ENCODE measurements around the gene GRIN3B.

Gene GRIN3B

GRCh38 chr19:1000591-1001537, 645 bp downstream of the GRIN3B start:
- H4K8ac ChIP-seq (ENCODE audit: low read depth, low read length): no peak overlapping the region
- no peak overlapping the region for H2AK5ac ChIP-seq (ENCODE audit: low read length)
- no peak overlapping the region for H2BK5ac ChIP-seq (ENCODE audit: low read depth, low read length, poor library complexity)
- no peak overlapping the region for H3K4ac ChIP-seq (ENCODE audit: low read depth, low read length)
- no peak overlapping the region for H2AFZ ChIP-seq (ENCODE audit: insufficient read depth, low read length, poor library complexity)
- H3K27me3 ChIP-seq (ENCODE audit: insufficient read depth, low read length): peaks cover 13% of the 10 kb centered on the region
- H3K4me2 ChIP-seq (ENCODE audit: low read length): peak overlapping the region; percentile 77
- no peak overlapping the region for H3K23ac ChIP-seq (ENCODE audit: low read length)
- peaks cover 3% of the 10 kb centered on the region for H3K9me3 ChIP-seq (ENCODE audit: insufficient read depth, low read depth, low read length)
- no peak overlapping the region for H3K18ac ChIP-seq (ENCODE audit: low read length)
- no CpG with 5 or more reads among the region's 73 CpGs for WGBS (ENCODE audit: extremely low coverage, insufficient coverage, insufficient read length)
- H3K27ac ChIP-seq (ENCODE audit: low read depth, low read length): no peak overlapping the region
- H3K4me1 ChIP-seq (ENCODE audit: control insufficient read depth in 1 of 2, insufficient read depth in 2 of 2, low read length in 2 of 2): peaks cover 7 to 8% of the 10 kb centered on the region in 2 experiments
- no peak for DNase-seq
- H4K12ac ChIP-seq (ENCODE audit: low read depth, low read length): no peak overlapping the region
- no peak overlapping the region for H2BK12ac ChIP-seq (ENCODE audit: low read length)
- no peak overlapping the region for H3K9ac ChIP-seq (ENCODE audit: low read length)
- H2BK120ac ChIP-seq (ENCODE audit: insufficient read depth, low read length, poor library complexity): no peak overlapping the region
- H3K36me3 ChIP-seq (ENCODE audit: control insufficient read depth in 1 of 2, insufficient read depth in 2 of 2, low read length in 2 of 2): no peaks in the 10 kb centered on the region
- H3K79me2 ChIP-seq (ENCODE audit: control insufficient read depth, insufficient read depth, low read length, poor library complexity): no peaks in the 10 kb centered on the region
- H3K79me1 ChIP-seq (ENCODE audit: low read length): peaks cover 2% of the 10 kb centered on the region
- H3K14ac ChIP-seq (ENCODE audit: low read length): no peak overlapping the region
- peak overlapping the region; percentile 61 for H3K4me3 ChIP-seq (ENCODE audit: low read depth, low read length)
- peak overlapping the region; percentile 2 for H4K91ac ChIP-seq (ENCODE audit: low read depth, low read length)

- Histone ChIP-seq H3K4me2 (ENCODE audit: low read length) (no peak overlapping the region), H3K4ac (ENCODE audit: low read depth, low read length) (no peak overlapping the region), H3K9me3 (ENCODE audit: insufficient read depth, low read depth, low read length) (peaks cover 3% of the 10 kb centered on the region), H2AFZ (ENCODE audit: insufficient read depth, low read length, poor library complexity) (no peak overlapping the region), H4K12ac (ENCODE audit: low read depth, low read length) (no peak overlapping the region), H3K14ac (ENCODE audit: low read length) (no peak overlapping the region), H3K18ac (ENCODE audit: low read length) (no peak overlapping the region), H3K27ac (ENCODE audit: low read depth, low read length) (no peak overlapping the region), H2BK5ac (ENCODE audit: low read depth, low read length, poor library complexity) (no peak overlapping the region), H2BK12ac (ENCODE audit: low read length) (no peak overlapping the region), H4K8ac (ENCODE audit: low read depth, low read length) (no peak overlapping the region), H3K79me1 (ENCODE audit: low read length) (peaks cover 2% of the 10 kb centered on the region), H3K9ac (ENCODE audit: low read length) (no peak overlapping the region), H2BK120ac (ENCODE audit: insufficient read depth, low read length, poor library complexity) (no peak overlapping the region), H3K36me3 (ENCODE audit: control insufficient read depth in 1 of 2, insufficient read depth in 2 of 2, low read length in 2 of 2) (no peaks in the 10 kb centered on the region), H3K4me3 (ENCODE audit: low read depth, low read length) (no peak overlapping the region), H4K91ac (ENCODE audit: low read depth, low read length) (no peak overlapping the region), H3K79me2 (ENCODE audit: control insufficient read depth, insufficient read depth, low read length, poor library complexity) (no peaks in the 10 kb centered on the region), H3K4me1 (ENCODE audit: control insufficient read depth in 1 of 2, insufficient read depth in 2 of 2, low read length in 2 of 2) (no peaks in the 10 kb centered on the region), H3K27me3 (ENCODE audit: insufficient read depth, low read length) (peaks cover 13% of the 10 kb centered on the region), H2AK5ac (ENCODE audit: low read length) (no peak overlapping the region), H3K23ac (ENCODE audit: low read length) (no peak overlapping the region)
- DNase-seq: peak in 1 of 2 donors; percentile 70
- WGBS (ENCODE audit: extremely low coverage, insufficient coverage, insufficient read length): no CpG with 5 or more reads among the region's 20 CpGs
These were observed 1.4 kb downstream of the GRIN3B start for GRCh38 chr19:1001538-1002166.

GRCh38 chr19:1002600-1002999, 2.4 kb downstream of the GRIN3B start:
- no peak overlapping the region for H4K91ac ChIP-seq (ENCODE audit: low read depth, low read length)
- no peak overlapping the region for H2BK12ac ChIP-seq (ENCODE audit: low read length)
- no peak overlapping the region for H3K9ac ChIP-seq (ENCODE audit: low read length)
- H3K27me3 ChIP-seq (ENCODE audit: insufficient read depth, low read length): peaks cover 13% of the 10 kb centered on the region
- no peak overlapping the region for H2AK5ac ChIP-seq (ENCODE audit: low read length)
- no peak overlapping the region for H4K8ac ChIP-seq (ENCODE audit: low read depth, low read length)
- H3K9me3 ChIP-seq (ENCODE audit: insufficient read depth, low read depth, low read length): peaks cover 3% of the 10 kb centered on the region
- no peaks in the 10 kb centered on the region for H3K4me1 ChIP-seq (ENCODE audit: control insufficient read depth in 1 of 2, insufficient read depth in 2 of 2, low read length in 2 of 2)
- H2AFZ ChIP-seq (ENCODE audit: insufficient read depth, low read length, poor library complexity): no peak overlapping the region
- no peak for DNase-seq
- H3K18ac ChIP-seq (ENCODE audit: low read length): no peak overlapping the region
- H3K79me1 ChIP-seq (ENCODE audit: low read length): peaks cover 2% of the 10 kb centered on the region
- H3K23ac ChIP-seq (ENCODE audit: low read length): no peak overlapping the region
- H3K14ac ChIP-seq (ENCODE audit: low read length): no peak overlapping the region
- no peak overlapping the region for H3K4ac ChIP-seq (ENCODE audit: low read depth, low read length)
- H2BK5ac ChIP-seq (ENCODE audit: low read depth, low read length, poor library complexity): no peak overlapping the region
- H3K4me2 ChIP-seq (ENCODE audit: low read length): no peak overlapping the region
- H2BK120ac ChIP-seq (ENCODE audit: insufficient read depth, low read length, poor library complexity): no peak overlapping the region
- no peaks in the 10 kb centered on the region for H3K79me2 ChIP-seq (ENCODE audit: control insufficient read depth, insufficient read depth, low read length, poor library complexity)
- H3K4me3 ChIP-seq (ENCODE audit: low read depth, low read length): no peak overlapping the region
- H3K36me3 ChIP-seq (ENCODE audit: control insufficient read depth in 1 of 2, insufficient read depth in 2 of 2, low read length in 2 of 2): peaks cover 0 to 2% of the 10 kb centered on the region in 2 experiments
- WGBS (ENCODE audit: extremely low coverage, insufficient coverage, insufficient read length): no CpG with 5 or more reads among the region's 4 CpGs
- no peak overlapping the region for H3K27ac ChIP-seq (ENCODE audit: low read depth, low read length)
- H4K12ac ChIP-seq (ENCODE audit: low read depth, low read length): no peak overlapping the region

GRCh38 chr19:1003283-1003682, 3.1 kb downstream of the GRIN3B start:
- Histone ChIP-seq H3K27ac (ENCODE audit: low read depth, low read length) (no peak overlapping the region), H2BK120ac (ENCODE audit: insufficient read depth, low read length, poor library complexity) (no peak overlapping the region), H2BK5ac (ENCODE audit: low read depth, low read length, poor library complexity) (no peak overlapping the region), H3K27me3 (ENCODE audit: insufficient read depth, low read length) (peaks cover 13% of the 10 kb centered on the region), H4K8ac (ENCODE audit: low read depth, low read length) (no peak overlapping the region), H2AK5ac (ENCODE audit: low read length) (no peak overlapping the region), H3K4me1 (ENCODE audit: control insufficient read depth in 1 of 2, insufficient read depth in 2 of 2, low read length in 2 of 2) (no peaks in the 10 kb centered on the region), H4K12ac (ENCODE audit: low read depth, low read length) (no peak overlapping the region), H3K9ac (ENCODE audit: low read length) (no peak overlapping the region), H2BK12ac (ENCODE audit: low read length) (no peak overlapping the region), H3K4me2 (ENCODE audit: low read length) (no peak overlapping the region), H4K91ac (ENCODE audit: low read depth, low read length) (no peak overlapping the region), H3K23ac (ENCODE audit: low read length) (no peak overlapping the region), H3K4me3 (ENCODE audit: low read depth, low read length) (no peak overlapping the region), H3K36me3 (ENCODE audit: control insufficient read depth in 1 of 2, insufficient read depth in 2 of 2, low read length in 2 of 2) (peaks cover 0 to 3% of the 10 kb centered on the region in 2 experiments), H3K4ac (ENCODE audit: low read depth, low read length) (no peak overlapping the region), H3K9me3 (ENCODE audit: insufficient read depth, low read depth, low read length) (peaks cover 3% of the 10 kb centered on the region), H3K79me1 (ENCODE audit: low read length) (peaks cover 2% of the 10 kb centered on the region), H3K18ac (ENCODE audit: low read length) (no peak overlapping the region), H3K79me2 (ENCODE audit: control insufficient read depth, insufficient read depth, low read length, poor library complexity) (no peaks in the 10 kb centered on the region), H3K14ac (ENCODE audit: low read length) (no peak overlapping the region), H2AFZ (ENCODE audit: insufficient read depth, low read length, poor library complexity) (no peak overlapping the region)
- whole genome bisulfite sequencing (ENCODE audit: extremely low coverage, insufficient coverage, insufficient read length): no CpG with 5 or more reads among the region's 37 CpGs
- no peak for DNase-seq

Measured in trophoblast cell (in vitro differentiated cells and primary cell).